Natural killer cell (primary cell): ENCODE measurements around the gene PGAP2. TPM values are rescaled to one million over a fixed set of nuclear protein-coding genes. Genes with fewer than 3 reads are reported as not detected.

Source experiments
- ATAC-seq, 3 donors: fragments of 150-1000 bp in 2 of 3; fragments of 200-7000 bp in 1 of 3; cut with Tn5 transposase; 1 replicate in 1 of 3; 2 replicates in 2 of 3; pipeline ENCODE4 v1.10.0; 2021; ENCODE audit warnings: mild to moderate bottlenecking in 2 of 3, moderate library complexity in 2 of 3
- DNase-seq, 2 donors: peaks; one replicate each; pipeline versions ENCODE4 v3.0.0 to v3.0.0-alpha.2; 2013 to 2021; ENCODE audit warnings: mixed read lengths in 1 of 2
- H3K27ac ChIP-seq: one replicate; pipeline ENCODE4 v1.5.1; 2013; ENCODE audit warnings: mild to moderate bottlenecking, low read length
- H3K27me3 ChIP-seq: one replicate; pipeline ENCODE4 v1.6.1; 2013; ENCODE audit warnings: low read length; ENCODE audit not compliant: control insufficient read depth, insufficient read depth
- H3K36me3 ChIP-seq: one replicate; pipeline ENCODE4 v1.6.1; 2013; ENCODE audit warnings: low read length; ENCODE audit not compliant: control insufficient read depth, insufficient read depth
- H3K4me1 ChIP-seq: one replicate; pipeline ENCODE4 v1.6.1; 2013; ENCODE audit warnings: low read length; ENCODE audit not compliant: control insufficient read depth, insufficient read depth
- H3K4me3 ChIP-seq: one replicate; pipeline ENCODE4 v1.5.1; 2013; ENCODE audit warnings: low read length
- H3K9me3 ChIP-seq: one replicate; pipeline ENCODE4 v1.6.1; 2013; ENCODE audit warnings: low read length; ENCODE audit not compliant: control insufficient read depth, insufficient read depth
- H3K27ac Mint-ChIP-seq, 2 donors: one replicate each; pipeline ENCODE4 v1.8.0; 2022; ENCODE audit warnings: mild to moderate bottlenecking in 2 of 2, mixed read lengths in 2 of 2, moderate library complexity in 1 of 2
- H3K27me3 Mint-ChIP-seq, 2 donors: one replicate each; pipeline ENCODE4 v1.8.0; 2022; ENCODE audit warnings: low read depth in 2 of 2, mixed read lengths in 2 of 2
- H3K36me3 Mint-ChIP-seq: one replicate; pipeline ENCODE4 v1.8.0; 2022; ENCODE audit warnings: mixed read lengths
- H3K4me1 Mint-ChIP-seq, 2 donors: one replicate each; pipeline ENCODE4 v1.8.0; 2022; ENCODE audit warnings: mixed read lengths in 2 of 2
- H3K4me3 Mint-ChIP-seq: one replicate; pipeline ENCODE4 v1.8.0; 2022; ENCODE audit warnings: mild to moderate bottlenecking, moderate library complexity, mixed read lengths
- H3K9me3 Mint-ChIP-seq, 2 donors: one replicate each; pipeline ENCODE4 v1.8.0; 2022; ENCODE audit warnings: mixed read lengths in 2 of 2
- CTCF ChIP-seq: fragments of 200-600 bp; IDR thresholded peaks from one replicate; pipeline ENCODE4 v1.8.0; 2022; ENCODE audit warnings: antibody characterized with exemption
- WGBS: methylation state at CpG from one replicate; pipeline ENCODE4 v1.1.7; 2013; ENCODE audit warnings: missing lambda C conversion rate; ENCODE audit not compliant: insufficient coverage; 5-methylcytosine and 5-hydroxymethylcytosine counted together
- intact Hi-C: fragments of 100-400 bp; cut with micrococcal nuclease; formaldehyde crosslinking; loops from one replicate; pipeline ENCODE4 v1.14.2; 2022
- total RNA-seq, 4 donors: library from RNA; stranded (reverse); fragments of 120-200 nt in 1 of 4; gene quantifications; one replicate each; pipeline versions ENCODE4 v1.2.3 to v1.2.4, GENCODE V29; 2013 to 2022

PGAP2 gene
- total RNA-seq, 3 donors from 2014 or later (not counting 1 experiment from before 2014, with no cell fraction given), result 9.5 to 17.5 (median 9.8) TPM

DNA sequence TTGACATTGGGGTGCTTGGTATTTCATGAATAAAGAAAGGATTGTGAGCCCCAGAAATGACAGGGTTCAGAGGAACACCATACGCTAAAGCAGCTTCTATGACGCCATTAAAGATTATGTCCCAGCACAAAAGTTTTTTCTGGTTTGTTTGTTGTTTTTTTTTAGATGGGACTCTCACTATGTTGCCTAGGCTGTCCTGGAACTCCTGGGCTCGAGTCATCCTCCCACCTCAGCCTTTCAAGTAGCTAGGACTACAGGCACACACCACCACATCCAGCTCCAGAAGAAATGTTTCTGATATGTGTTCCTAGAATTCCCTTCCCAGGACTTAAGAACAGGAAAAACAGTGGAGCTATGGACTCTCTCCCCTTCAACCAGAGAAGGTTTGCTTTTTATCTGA, 35.0 kb downstream of the PGAP2 start:
- intact Hi-C loops, result no loop called here
- no peak overlapping the region for H3K4me3 ChIP-seq
- H3K9me3 Mint-ChIP-seq, result no peaks in the 10 kb centered on the region

DNA sequence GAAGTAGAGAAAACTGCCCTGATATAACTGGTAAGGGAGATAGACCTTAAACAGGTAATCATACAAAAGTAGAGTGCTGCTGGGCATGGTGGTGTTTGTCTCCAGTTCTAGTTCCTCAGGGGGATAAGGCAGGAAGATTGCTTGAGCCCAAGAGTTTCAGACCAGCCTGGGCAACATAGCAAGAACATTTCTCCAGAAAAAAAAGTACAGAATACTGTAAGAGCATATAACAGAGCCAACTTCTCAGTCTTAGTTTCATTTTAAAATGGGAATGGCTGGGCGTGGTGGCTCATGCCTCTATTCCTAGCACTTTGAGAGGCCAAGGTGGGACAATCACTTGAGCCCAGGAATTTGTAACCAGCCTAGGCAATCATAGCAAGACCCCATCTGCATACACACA, 36.9 kb downstream of the PGAP2 start:
- no peaks in the 10 kb centered on the region for H3K27me3 ChIP-seq
- peaks cover 7 to 10% of the 10 kb centered on the region in 2 donors for H3K4me1 Mint-ChIP-seq
- intact Hi-C loops, result no loop called here
- no peaks in the 10 kb centered on the region for H3K9me3 ChIP-seq
- no peak overlapping the region for H3K27ac ChIP-seq
- no peaks in the 10 kb centered on the region for H3K27me3 Mint-ChIP-seq
- H3K27ac Mint-ChIP-seq, result no peak overlapping the region
- DNase-seq (no peak), ATAC-seq (no peak)
- no peak for TF ChIP-seq CTCF
- WGBS, result 95% methylated on average over 1 of the region's 1 CpG
- H3K36me3 Mint-ChIP-seq, result no peaks in the 10 kb centered on the region
- no peaks in the 10 kb centered on the region for H3K36me3 ChIP-seq
- H3K9me3 Mint-ChIP-seq, result no peaks in the 10 kb centered on the region
- H3K4me1 ChIP-seq, result peaks cover 9% of the 10 kb centered on the region
- H3K4me3 ChIP-seq, result no peak overlapping the region
- H3K4me3 Mint-ChIP-seq, result no peak overlapping the region

More for the DNA sequence above, 35.0 kb downstream of the PGAP2 start:
- H3K4me1 Mint-ChIP-seq, result peaks cover 19 to 23% of the 10 kb centered on the region in 2 donors
- ATAC-seq (no peak), DNase-seq (no peak)
- no peaks in the 10 kb centered on the region for H3K9me3 ChIP-seq
- H3K36me3 Mint-ChIP-seq, result no peaks in the 10 kb centered on the region
- peak overlapping the region; percentile 42 to 59 for H3K27ac Mint-ChIP-seq
- peaks cover 27% of the 10 kb centered on the region for H3K4me1 ChIP-seq
- no peaks in the 10 kb centered on the region for H3K27me3 Mint-ChIP-seq
- H3K4me3 Mint-ChIP-seq, result peak overlapping the region; percentile 53
- H3K27me3 ChIP-seq, result no peaks in the 10 kb centered on the region
- no peaks in the 10 kb centered on the region for H3K36me3 ChIP-seq
- 92% methylated on average over 2 of the region's 3 CpGs for WGBS
- H3K27ac ChIP-seq, result no peak overlapping the region
- TF ChIP-seq CTCF, result no peak

DNA sequence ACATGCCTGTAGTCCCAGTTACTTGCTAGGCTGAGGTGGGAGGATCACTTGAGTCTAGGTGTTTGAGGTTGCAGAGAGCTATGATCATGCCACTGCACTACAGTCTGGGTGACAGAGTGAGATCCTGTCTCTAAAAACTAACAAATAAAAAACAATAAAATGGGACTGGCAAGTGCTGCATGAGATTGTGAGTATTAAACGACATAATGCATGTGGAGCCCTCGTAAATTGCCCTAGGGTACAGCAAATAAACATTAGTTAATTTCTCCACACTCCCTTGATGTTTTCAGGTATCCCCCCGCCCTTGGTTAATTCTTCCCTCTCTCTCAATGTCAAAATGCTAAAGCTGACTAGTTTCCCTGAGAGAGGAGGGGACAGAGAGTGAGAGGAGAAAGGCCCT, 37.3 kb downstream of the PGAP2 start:
- Mint-ChIP-seq H3K27ac (no peak overlapping the region), H3K4me3 (no peak overlapping the region), H3K27me3 (no peaks in the 10 kb centered on the region), H3K9me3 (no peaks in the 10 kb centered on the region), H3K36me3 (no peaks in the 10 kb centered on the region), H3K4me1 (peaks cover 7 to 10% of the 10 kb centered on the region in 2 donors)
- H3K27ac ChIP-seq, result no peak overlapping the region
- no peak for TF ChIP-seq CTCF
- H3K9me3 ChIP-seq, result no peaks in the 10 kb centered on the region
- no peak overlapping the region for H3K4me3 ChIP-seq
- ATAC-seq (no peak), DNase-seq (no peak)
- WGBS, result 92% methylated on average over 2 of the region's 3 CpGs
- H3K36me3 ChIP-seq, result no peaks in the 10 kb centered on the region
- no peaks in the 10 kb centered on the region for H3K27me3 ChIP-seq
- H3K4me1 ChIP-seq, result peaks cover 8% of the 10 kb centered on the region
- intact Hi-C loops, result no loop called here

- Histone ChIP-seq H3K27ac (no peak overlapping the region), H3K4me1 (peaks cover 12% of the 10 kb centered on the region), H3K9me3 (no peaks in the 10 kb centered on the region), H3K36me3 (no peaks in the 10 kb centered on the region), H3K27me3 (no peaks in the 10 kb centered on the region), H3K4me3 (no peak overlapping the region)
- Mint-ChIP-seq H3K4me3 (no peak overlapping the region), H3K27ac (peak overlapping the region in 1 of 2 donors; percentile 43), H3K36me3 (no peaks in the 10 kb centered on the region), H3K4me1 (peaks cover 24% of the 10 kb centered on the region in 2 donors), H3K9me3 (no peaks in the 10 kb centered on the region), H3K27me3 (no peaks in the 10 kb centered on the region)
- DNase-seq (peak in 1 of 2 donors; percentile 83), ATAC-seq (peak; percentile 78 to 86 (median 80))
- intact Hi-C loops, result loop anchor here (1.0 to 2.0 kb wide), 2 partner anchors 33 to 223 kb away; no protein-coding TSS in a partner anchor
- TF ChIP-seq CTCF, result peak; percentile 73
- 68% methylated on average over 10 of the region's 10 CpGs for WGBS
These were observed 41.0 kb downstream of the PGAP2 start for GRCh38 chr11:3849297-3849874.
